WERI-Rb-1 (cell line): ENCODE results near the gene LRRTM1.

Source experiments
- DNase-seq: peaks from one replicate; pipeline ENCODE4 v3.0.0-alpha.2; 2020
- H3K27ac ChIP-seq: fragments of 250-450 bp; sonication (Bioruptor Pico); 2 replicates; pipeline ENCODE4 v1.5.1; 2020; ENCODE audit warnings: mild to moderate bottlenecking, moderate library complexity
- H3K27me3 ChIP-seq: fragments of 250-450 bp; sonication (Bioruptor Pico); 2 replicates; pipeline ENCODE4 v1.5.1; 2021; ENCODE audit warnings: mild to moderate bottlenecking, low read depth, moderate library complexity; ENCODE audit not compliant: insufficient read depth, severe bottlenecking
- H3K36me3 ChIP-seq: fragments of 250-450 bp; sonication (Bioruptor Pico); 2 replicates; pipeline ENCODE4 v1.5.1; 2020; ENCODE audit warnings: mild to moderate bottlenecking, moderate library complexity
- H3K4me3 ChIP-seq: 2 replicates; pipeline ENCODE4 v1.5.1; 2011; ENCODE audit warnings: low read depth, mild to moderate bottlenecking, control low read depth, low read length
- H3K9me3 ChIP-seq: fragments of 250-450 bp; sonication (Bioruptor Pico); 2 replicates; pipeline ENCODE4 v1.5.1; 2021; ENCODE audit warnings: mild to moderate bottlenecking, moderate library complexity; ENCODE audit not compliant: severe bottlenecking
- CTCF ChIP-seq: IDR thresholded peaks from 2 replicates; pipeline ENCODE4 v1.5.1; 2011; ENCODE audit warnings: low read depth, mild to moderate bottlenecking, control low read depth, inconsistent platforms, low read length

The LRRTM1 gene

GRCh38 chr2:80338794-80339193, 34.2 kb upstream of the LRRTM1 start:
- no peak overlapping the region for H3K27ac ChIP-seq
- no peaks in the 10 kb centered on the region for H3K9me3 ChIP-seq
- no peak for TF ChIP-seq CTCF
- H3K36me3 ChIP-seq = no peaks in the 10 kb centered on the region
- no peak for DNase-seq
- H3K27me3 ChIP-seq = no peaks in the 10 kb centered on the region
- no peak overlapping the region for H3K4me3 ChIP-seq

GRCh38 chr2:80335411-80335810, 30.9 kb upstream of the LRRTM1 start:
- H3K4me3 ChIP-seq = no peak overlapping the region
- no peaks in the 10 kb centered on the region for H3K9me3 ChIP-seq
- no peaks in the 10 kb centered on the region for H3K36me3 ChIP-seq
- H3K27me3 ChIP-seq = no peaks in the 10 kb centered on the region
- no peak overlapping the region for H3K27ac ChIP-seq
- no peak for DNase-seq
- TF ChIP-seq CTCF = no peak

- no peak for DNase-seq
- TF ChIP-seq CTCF = no peak
- Histone ChIP-seq H3K9me3 (no peaks in the 10 kb centered on the region), H3K36me3 (no peaks in the 10 kb centered on the region), H3K4me3 (no peak overlapping the region), H3K27me3 (no peaks in the 10 kb centered on the region), H3K27ac (no peak overlapping the region; the same call in 1 of the 2 replicates)
Observed at GRCh38 chr2:80333886-80334285, 29.3 kb upstream of the LRRTM1 start.

GRCh38 chr2:80330527-80331450, 26.2 kb upstream of the LRRTM1 start:
- H3K27ac ChIP-seq = no peak overlapping the region
- no peaks in the 10 kb centered on the region for H3K36me3 ChIP-seq
- no peaks in the 10 kb centered on the region for H3K9me3 ChIP-seq
- H3K27me3 ChIP-seq = no peaks in the 10 kb centered on the region
- DNase-seq = no peak
- H3K4me3 ChIP-seq = no peak overlapping the region
- TF ChIP-seq CTCF = no peak

- H3K27me3 ChIP-seq = no peaks in the 10 kb centered on the region
- H3K4me3 ChIP-seq = no peak overlapping the region
- H3K27ac ChIP-seq = no peak overlapping the region
- no peaks in the 10 kb centered on the region for H3K9me3 ChIP-seq
- no peaks in the 10 kb centered on the region for H3K36me3 ChIP-seq
- DNase-seq = no peak
- TF ChIP-seq CTCF = no peak
Observed at GRCh38 chr2:80329491-80329890, 24.9 kb upstream of the LRRTM1 start.
